Hindlimb muscle (tissue), 1 donor: ENCODE data around the gene CREBBP. TPM values are rescaled to one million over a fixed set of nuclear protein-coding genes. Genes with fewer than 3 reads are reported as not detected.

Source experiments
- DNase-seq: peaks from one replicate; pipeline ENCODE4 v3.0.0-alpha.2; 2013
- polyA plus RNA-seq: library from polyadenylated mRNA; unstranded; fragments of 120-200 nt; gene quantifications from one replicate; pipeline ENCODE4 v1.2.1, GENCODE V29; 2013; ENCODE audit not compliant: insufficient read length

CREBBP gene
- polyA plus RNA-seq, 1 donor = 56.5 TPM

DNA sequence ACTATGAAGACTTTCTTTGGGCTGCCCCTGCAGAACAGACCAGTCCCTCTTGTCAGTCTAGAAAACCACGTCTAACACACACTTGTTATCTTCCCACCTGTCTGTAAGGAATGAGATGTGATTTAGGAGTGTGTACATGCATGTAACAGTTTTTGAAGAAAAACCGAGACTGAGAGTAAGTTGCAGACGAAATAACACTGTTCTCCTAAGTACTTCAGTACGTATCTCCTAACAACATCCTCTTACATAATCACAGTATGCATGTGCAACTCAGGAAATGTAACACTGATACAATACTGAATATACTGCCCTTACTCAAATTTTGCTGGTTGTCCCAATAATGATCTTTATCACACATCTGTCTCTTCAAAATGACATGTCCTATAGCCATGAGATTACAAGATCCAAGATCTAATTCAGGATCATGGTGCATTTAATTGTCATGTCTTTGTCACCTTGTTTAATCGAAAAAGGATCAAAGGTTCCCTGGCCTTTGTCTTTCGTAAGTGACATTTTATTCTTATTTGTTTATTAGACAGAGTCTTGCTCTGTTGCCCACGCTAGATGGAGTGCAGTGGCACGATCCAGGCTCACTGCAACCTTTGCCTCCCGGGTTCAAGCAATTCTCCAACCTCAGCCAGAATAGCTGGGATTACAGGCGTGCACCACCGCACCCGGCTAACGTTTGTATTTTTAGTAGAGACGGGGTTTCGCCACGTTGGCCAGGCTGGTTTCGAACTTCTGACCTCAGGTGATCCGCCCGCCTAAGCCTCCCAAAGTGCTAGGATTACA, 25.6 kb downstream of the CREBBP start:
- DNase-seq = no peak

DNA sequence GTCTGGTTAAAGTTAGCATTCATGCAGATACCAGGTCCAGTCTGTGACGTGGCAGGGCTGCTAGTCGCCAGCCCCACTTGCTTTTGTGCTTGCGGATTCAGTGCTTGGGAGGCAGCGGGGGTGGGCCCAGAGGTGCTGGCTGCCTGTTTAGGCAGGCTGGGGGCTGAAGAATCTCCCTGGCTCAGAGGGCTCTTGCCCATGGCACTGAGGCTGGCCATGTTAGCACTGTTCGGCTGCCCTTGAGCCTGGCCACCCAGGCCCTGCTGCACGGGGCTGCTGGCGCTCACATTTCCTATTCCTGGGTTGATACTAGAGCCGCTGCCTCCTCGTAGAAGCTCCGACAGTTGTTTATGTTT, 30.0 kb downstream of the CREBBP start:
- DNase-seq = no peak

DNA sequence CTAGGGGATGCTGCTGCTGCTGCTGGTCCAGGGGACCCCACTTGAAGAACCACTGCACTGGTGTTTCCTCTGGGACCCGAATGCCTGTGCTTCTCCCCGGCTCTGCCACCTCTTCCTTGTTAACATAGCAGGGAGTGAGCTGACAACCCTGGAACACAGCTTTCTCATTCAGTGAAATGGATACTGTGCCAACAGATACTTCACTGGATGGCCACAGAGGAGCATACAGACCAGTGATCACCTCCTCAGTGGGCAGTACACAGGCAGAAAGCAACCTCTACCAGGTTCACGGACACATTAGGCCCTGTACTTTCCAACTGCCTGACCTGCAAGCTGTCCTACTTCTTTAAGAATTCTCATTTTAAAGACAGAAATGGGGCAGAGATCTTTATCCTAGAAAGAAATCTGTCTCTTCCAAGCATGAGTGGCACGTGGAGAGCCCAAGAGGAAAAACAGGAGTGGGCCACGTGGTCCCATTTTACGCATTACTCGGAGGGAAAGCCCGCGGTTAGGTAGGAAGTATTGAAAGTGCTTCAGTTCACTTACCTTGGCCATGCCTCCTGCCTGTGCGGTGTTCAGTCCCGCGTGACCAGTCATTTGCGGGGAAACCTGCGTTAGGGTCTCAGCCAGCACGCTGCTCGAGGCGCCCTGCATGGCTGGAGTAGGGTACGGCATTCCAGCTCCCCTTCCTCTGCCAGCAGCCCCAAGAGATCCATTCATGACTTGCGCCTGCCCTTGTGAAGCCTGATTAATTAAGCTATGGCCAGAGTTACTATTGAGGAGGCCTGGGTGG, 30.6 kb downstream of the CREBBP start:
- DNase-seq = no peak

DNA sequence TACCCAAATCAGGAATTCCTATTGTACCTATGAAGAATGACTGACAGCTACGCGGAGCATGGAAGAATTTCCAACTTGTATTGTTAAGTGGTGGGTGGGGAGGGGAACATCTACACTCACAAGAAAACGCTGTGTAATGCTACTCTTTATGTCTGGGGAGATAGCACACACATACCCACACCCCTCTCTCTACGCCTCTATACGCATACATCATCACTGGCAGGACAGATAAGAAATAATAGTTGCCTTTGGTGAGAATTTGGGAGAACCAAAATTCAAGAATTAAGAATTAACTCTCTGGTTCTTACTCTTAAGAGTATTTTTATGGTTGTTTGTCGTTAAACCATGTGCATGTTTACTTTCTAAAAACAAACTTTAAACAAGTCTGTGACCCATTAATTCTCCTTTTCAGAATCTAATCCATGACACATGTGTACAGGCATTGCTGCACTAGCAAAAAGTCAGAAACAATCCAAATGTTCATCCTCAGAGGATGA, 33.9 kb downstream of the CREBBP start:
- DNase-seq = no peak

DNA sequence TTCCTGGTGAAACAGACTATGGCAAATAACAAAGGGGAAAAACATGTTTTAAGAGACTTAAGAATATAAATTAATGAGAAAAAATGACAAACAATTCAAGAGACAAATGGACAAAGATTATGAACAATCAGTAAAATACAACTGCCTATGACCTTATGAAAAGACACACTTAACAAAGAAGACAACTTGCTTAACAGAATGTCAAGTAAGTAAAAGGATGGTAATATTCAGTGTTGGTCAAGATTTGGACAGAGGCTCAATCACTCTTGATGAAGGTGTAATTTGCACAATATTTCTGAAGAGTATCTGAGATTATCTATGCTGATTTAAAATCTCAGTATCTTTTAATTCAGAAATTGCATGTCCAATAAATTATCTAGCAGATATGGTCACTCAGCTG, 34.4 kb downstream of the CREBBP start:
- DNase-seq = no peak

DNA sequence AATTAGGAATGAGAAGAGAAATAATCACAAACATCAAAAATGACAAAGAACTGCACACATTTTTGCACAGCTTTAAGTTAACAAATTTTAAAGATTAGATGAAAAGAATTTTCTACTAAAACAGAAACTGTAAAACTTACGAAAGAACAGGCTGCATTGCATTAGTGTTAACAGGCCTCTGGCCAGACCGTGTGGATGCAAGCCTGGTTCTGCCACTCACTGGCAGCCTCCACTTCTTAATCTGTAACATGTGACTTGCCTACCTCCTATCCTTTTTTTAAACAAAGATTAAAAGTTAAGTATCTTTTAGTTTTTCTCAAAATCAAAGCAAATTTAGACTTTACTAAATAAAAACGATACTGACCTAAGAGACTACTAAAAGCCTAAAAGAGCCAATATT, 37.5 kb downstream of the CREBBP start:
- DNase-seq = no peak

DNA sequence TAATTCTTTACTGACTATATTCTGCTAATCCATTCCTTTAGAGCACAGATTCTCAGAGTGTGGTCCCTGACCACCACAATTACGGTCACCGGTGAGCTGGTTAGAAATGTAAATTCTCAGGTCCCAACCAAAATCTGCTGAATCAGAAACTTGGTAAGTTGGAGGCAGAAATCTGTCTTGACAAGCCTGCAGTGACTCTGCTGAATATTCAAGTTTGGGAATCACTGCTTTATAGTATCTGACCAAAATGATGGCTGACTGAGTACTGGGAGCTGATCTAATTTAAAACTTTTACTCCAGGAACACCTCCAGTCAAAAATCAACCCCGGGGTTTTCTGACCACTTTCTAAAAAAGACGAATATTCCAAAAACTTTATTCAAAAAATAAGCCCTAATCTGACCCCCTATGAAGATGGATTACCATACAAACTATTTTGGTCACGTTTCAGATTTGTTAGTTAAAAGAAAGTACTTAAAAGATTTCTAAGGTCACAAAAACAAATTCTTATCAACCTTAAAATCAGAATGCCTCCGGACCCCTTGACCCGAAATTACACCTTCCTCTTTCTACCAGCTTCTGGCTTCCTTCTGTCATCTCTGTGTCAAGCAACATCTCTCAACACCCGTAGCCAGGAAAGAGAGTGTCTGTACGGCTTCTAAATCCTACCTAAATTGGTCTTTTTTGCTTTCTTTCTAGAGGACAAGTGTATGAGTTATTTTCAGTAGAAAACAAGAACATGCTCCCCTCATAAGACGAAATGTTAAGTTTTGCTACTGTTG, 38.6 kb downstream of the CREBBP start:
- no peak for DNase-seq

DNA sequence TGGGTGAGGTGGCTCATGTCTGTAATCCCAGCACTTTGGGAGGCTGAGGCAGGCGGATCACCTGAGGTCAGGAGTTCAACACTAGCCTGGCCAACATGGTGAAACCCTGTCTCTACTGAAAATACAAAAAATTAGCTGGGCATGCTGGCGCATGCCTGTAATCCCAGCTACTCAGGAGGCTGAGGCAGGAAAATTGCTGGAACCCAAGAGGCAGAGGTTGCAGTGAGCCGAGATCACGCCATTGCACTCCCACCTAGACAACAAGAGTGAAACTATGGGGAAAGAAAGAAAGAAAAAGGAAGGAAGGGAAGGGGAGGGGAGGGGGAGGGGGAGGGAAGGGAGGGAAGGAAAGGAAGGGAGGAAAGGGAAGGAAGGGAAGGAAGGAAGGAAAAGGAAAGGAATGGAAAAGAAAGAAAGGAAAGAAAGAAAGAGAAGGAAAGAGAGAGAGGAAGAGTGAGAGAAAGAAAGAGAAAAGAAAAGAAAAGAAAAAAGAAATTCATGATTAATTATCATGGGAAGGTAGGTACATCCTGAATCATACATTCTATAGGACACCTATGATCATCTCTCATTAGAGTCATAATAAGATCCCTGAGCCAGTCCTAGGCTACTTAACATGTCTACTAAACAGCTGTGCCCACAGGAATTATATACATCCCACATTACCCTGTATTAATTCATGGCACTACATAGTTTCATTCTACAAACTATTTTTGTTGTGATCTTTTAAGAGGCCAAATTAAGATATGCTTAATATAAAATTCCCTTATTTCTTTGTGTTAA, 40.9 kb downstream of the CREBBP start:
- no peak for DNase-seq

DNA sequence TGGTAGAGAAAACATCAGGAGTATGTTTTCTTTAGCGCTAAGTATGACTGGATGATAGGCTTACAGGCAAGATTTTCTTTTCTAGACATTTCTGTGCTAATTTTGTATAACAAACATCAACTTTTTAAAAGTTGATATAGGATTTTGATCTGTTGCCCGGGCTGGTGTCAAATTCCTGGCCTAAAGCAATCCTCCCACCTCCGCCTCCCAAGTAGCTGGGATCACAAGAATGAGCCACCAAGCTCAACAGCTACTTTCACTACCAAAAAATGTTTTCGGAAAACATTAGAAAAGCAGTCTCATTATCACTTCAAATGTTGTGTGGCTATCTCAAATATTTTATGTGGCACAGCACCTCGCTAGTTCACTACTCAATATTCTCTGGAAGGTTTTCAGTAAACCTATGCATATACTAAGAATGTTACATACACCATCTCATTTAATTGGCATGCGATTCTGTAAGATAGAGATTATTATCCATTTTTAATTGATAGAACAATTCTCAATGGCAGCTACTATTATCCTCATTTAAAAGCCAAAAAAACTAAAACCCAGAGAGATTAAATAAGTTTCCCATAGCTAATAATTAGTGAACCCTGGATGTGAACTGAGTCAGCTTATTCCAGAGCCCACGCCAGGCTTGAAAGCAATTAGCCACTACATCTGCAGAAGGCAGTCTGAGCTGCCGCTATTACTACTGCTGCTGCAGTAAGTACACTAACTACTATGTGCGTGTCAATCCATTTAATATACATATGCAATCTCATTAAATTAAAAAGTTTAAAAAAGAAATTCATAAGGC, 41.7 kb downstream of the CREBBP start:
- DNase-seq = no peak

DNA sequence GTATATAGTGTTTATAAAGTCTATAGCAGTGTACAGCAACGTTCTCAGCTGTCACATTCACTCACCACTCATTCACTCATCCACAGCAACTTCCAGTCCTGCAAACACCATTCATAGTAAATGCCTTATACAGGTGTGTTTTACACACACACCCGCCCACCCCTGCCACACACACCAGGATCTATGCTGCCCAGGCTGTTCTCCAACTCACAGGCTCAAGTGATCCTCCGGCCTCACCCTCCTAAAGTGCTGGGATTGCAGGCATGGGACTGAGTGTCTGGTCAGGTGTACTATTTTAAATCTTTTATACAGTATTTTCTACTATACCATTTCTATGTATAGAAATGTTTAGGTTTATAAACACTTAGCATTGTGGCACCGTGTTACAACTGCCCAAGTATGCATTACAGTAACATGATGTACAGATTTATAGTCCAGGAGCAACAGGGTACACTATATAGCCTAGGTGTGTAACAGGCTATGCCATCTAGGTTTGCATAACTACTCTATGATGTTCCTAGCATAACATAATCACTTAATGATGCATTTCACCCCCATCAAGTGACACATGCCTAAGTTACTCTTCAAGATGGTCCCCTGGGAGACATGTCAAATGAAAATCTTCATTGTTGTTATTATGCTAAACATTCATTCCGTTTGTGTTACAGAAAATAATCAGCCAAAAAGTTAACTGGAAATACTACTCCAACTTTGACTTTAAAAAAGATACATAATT, 42.5 kb downstream of the CREBBP start:
- no peak for DNase-seq

DNA sequence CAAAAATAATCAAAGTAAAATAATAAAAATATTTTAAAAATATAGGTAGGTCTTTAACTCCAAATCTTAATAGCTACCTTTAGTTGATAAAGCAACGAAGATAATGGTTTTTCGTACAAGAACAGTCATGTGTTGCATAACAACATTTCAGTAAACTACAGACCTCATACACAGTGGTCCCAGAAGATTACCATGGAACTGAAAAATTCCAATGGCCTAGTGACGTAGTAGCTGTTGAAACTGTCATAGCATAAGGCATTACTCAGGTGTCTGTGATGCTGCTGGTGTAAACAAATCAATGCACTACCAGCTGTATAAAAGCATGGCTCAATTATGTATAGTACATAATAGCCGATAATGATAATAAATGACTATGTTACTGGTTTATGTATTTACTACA, 43.9 kb downstream of the CREBBP start:
- DNase-seq = no peak

DNA sequence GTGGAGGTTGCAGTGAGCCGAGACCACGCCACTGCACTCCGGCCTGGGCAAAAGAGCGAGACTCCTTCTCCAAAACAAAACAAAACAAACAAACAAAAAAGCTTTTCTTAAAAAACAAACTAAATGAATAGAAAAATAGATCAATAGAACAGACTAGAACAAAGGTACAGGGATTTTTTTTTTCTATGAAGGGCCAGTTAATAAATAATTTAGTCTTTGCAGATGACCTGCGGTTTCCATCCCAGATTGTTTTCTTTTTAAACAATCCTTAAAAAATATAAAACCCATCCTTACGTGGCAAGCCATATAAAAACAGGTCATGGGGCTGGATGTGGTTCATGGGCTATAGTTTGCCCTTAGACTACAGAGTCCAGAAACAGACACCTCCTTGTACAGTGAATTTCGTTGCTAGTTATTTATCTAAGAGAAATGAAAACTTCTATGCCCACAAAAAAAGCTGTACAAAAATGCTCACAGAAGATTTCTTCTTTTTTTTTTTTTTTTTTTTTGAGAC, 45.4 kb downstream of the CREBBP start:
- no peak for DNase-seq

DNA sequence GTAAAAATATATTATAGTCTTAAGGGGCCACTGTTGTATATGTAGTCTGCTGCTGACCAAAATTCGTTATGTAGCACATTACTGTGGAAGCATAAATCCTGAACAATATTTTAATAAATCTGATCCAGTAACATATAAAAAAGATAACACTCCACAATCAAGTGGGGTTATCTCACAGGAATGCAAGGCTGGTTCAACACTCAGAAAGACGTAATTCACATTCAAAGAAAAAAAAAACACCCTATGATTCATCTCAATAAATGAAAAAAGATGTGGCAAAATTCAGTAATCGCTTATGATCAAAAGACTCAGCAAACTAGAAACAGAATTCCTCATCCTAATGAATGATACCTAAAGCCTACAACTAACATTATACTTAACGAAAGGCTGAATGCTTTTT, 47.8 kb downstream of the CREBBP start:
- no peak for DNase-seq

DNA sequence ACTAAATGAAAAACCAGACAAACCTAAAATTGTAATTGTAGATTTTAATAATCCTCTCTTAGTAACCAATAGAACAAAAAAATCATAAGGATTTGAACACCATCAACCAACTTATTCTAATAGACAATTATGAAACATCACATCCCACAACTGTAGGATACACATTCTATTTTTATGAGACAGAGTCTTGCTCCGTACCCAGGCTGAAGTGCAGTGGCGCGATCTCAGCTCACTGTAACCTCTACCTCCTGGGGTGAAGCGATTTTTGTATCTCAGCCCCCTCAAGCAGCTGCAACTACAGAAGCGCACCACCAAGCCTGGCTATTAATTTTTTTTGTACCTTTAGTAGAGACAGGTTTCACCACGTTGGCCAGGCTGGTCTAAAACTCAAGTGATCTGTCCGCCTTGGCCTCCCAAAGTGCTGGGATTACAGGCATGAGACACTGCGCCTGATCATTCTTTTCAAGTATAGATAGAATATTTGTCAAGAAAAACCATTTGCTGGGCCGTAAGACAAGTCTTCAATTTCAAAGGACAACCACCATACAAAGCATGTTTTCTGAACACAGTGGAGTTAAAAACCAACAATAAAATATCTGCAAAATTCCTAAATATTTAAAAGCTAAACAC, 49.8 kb downstream of the CREBBP start:
- no peak for DNase-seq

DNA sequence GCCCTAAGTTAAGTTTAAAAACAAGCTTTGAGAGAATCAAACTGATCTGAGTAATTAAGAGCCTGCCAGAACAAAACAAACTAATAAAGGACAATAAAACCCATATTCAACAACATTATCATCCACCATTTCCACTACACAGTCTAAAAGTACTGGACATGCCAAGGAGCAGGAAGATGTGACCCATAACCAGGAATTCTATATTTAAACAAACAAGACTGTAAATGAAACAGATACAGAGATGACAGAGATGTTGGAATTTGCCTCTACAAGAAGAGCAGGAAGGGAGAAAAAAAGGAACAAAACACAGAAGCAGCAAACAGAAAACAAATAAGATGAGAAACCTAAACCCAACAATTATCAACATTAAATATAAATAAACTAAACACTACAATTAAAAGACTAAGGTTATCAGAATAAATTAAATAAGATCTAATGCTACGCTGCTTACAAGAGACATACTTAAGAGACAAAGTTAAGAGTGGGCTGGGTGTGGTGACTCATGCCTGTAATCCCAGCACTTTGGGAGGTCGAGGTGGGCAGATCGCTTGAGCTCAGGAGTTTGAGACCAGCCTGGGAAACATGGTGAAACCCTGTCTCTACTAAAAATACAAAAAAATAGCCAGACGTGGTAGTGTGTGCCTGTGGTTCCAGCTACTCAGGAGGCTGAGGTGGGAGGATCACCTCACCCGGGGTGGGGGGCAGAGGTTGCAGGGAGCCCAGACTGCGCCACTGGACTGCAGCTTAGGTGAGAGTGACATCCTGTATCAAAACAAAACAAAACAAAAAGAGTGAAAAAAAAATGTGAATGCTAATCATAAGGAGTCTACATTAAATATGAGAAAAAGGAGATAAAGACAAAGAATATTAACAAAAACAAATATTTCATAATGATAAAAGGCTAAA, 50.6 kb downstream of the CREBBP start:
- no peak for DNase-seq

DNA sequence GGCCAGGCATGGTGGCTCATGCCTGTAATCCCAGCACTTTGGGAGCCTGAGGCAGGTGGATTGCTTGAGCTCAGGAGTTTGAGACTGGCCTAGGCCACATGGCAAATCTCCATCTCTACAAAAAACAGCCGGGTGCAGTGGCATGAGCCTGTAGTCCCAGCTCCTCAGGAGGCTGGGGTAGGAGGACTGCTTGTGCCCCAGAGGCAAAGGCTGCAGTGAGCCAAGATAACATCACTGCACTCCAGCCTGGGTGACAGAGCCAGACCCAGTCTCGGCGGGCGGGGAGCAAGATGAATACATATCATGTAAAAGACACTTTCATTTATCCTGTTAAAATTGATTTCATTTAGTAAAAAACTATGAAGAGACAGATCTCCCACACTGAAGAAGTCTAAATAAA, 54.6 kb downstream of the CREBBP start:
- no peak for DNase-seq

DNA sequence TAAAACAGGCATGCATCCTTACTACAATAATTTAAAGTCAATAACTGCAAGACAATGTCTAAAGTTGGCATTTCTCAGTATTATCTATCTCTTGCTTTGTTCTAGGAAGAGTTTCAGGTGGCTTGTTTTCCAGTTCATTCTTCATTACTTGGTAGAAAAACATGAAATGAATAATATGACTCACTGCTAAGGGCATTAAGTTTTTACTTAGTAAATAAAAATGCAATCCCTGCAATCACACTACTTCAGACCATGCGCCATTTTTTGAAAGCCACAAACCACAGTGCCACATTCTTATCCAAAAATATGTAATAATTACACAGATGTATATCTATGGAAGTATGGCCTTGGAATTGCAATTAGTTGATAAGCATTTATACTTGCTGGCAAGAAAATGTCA, 55.4 kb downstream of the CREBBP start:
- no peak for DNase-seq

DNA sequence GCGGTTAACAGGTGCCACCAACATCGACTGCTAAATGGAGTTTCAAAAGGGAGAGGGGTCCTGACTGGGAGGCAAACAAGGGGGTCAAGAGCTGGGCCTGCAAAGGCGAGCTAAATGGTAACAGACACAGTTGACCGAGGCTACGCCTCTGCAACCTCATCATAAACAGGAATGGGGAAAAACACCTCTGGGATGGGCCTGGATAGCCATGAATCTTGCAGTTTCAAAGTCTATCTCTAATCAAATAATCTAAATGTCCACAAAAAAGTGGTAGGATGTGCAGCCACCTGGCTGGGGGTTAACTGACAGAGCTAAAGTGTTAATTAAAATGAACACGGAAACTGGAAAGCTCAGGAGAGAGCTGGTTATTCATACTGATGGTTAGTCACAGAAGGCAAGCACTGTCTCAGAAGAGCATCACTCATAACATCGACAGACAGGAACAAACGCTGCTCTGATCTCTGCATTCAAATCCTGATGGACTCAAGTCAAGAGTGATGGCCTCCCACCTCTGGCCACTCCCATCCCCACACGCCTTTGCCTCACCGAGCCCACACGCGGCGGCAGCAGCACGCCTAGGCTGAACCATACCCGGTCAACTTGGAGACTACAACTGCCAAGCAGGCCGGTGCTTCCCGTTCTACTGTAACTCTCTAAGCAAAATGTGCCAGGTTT, 56.3 kb downstream of the CREBBP start:
- no peak for DNase-seq
